ENCODE results near the gene USP4. TPM values are rescaled to one million over a fixed set of nuclear protein-coding genes. Genes with fewer than 3 reads are reported as not detected.
A peak's percentile ranks its signal among the peaks of the same experiment; 100 is the strongest.

Gene USP4
- total and polyA plus RNA-seq, 2 of the 13 experiments (the other 11 are each of a cell fraction or from before 2014, with no cell fraction given), result 9.2 to 20.8 TPM

DNA sequence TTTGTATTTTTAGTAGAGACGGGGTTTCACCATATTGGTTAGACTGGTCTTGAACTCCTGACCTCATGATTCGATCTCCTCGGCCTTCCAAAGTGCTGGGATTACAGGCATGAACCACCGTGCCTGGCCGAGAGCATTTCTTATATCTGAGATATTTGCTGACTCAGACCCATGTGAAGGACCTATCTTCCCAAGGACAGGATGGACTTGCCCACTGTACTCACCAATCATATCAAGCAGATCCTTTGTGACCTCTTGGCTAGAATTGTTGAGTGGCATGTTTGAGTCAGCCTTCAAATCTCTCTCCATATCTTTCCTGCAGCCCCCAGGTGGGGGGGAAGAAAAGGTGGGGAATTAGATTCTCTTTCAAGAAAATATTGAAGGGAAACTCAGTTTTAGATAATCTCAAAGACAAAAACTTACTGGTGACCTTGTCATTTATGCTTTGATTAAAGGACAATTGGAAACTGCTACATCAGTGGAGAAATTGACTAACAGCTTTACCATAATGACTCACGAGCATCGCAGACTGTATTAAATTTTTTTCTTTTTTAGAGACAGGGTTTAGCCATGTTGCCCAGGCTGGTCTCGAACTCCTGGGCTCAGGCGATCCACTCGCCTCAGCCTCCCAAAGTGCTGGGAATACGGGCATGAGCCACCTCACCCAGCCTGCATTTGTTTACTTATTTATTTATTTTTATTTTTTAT, 65.9 kb downstream of the USP4 start:
- TF ChIP-seq MAFK (conservative IDR thresholded peaks at IDR 0.05 in 1 of 2, IDR thresholded peaks at IDR 0.05 in 1 of 2; ENCODE audit: low read length in 2 of 2) (peak; percentile 71 to 89), MAFF (IDR thresholded peaks at IDR 0.05; ENCODE audit: low read depth, low read length) (peak; percentile 71)
- TF ChIP-seq, protein P1, sequence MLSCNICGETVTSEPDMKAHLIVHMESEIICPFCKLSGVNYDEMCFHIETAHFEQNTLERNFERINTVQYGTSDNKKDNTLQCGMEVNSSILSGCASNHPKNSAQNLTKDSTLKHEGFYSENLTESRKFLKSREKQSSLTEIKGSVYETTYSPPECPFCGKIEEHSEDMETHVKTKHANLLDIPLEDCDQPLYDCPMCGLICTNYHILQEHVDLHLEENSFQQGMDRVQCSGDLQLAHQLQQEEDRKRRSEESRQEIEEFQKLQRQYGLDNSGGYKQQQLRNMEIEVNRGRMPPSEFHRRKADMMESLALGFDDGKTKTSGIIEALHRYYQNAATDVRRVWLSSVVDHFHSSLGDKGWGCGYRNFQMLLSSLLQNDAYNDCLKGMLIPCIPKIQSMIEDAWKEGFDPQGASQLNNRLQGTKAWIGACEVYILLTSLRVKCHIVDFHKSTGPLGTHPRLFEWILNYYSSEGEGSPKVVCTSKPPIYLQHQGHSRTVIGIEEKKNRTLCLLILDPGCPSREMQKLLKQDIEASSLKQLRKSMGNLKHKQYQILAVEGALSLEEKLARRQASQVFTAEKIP (CRISPR knock-in tag; IDR thresholded peaks at IDR 0.05; ENCODE audit: borderline replicate concordance), result no peak
- in situ Hi-C loops (cut with HindIII; ENCODE audit: extremely low pct_ligation_motif_present, low pct_unique_long_range_greater_than_20kb) (no loop called here), intact Hi-C loops (cut with micrococcal nuclease; ENCODE audit: unreplicated experiment) (no loop called here)
- BruUV-seq (replicated peaks), result no TSS peak
- DNase-seq (ENCODE audit: low spot score) (no peak), ATAC-seq (no peak), FAIRE-seq (no peak)
- H3K9me3 ChIP-seq (ENCODE audit: low read length), result no peaks in the 10 kb centered on the region
- H2AFZ ChIP-seq (ENCODE audit: low read length), result no peak overlapping the region
- ChIA-PET CTCF (ENCODE audit: low intra/inter-chr PET ratio, low total read pairs) (no interaction called here), POLR2A (no interaction called here)
- H3K4me3 ChIP-seq (replicated peaks in 1 of 3; ENCODE audit: insufficient read depth in 1 of 3, low read depth in 2 of 3, low read length in 3 of 3), result no peak overlapping the region
- H3K27ac ChIP-seq (ENCODE audit: extremely low read length, insufficient read depth, low read length), result no peak overlapping the region
- no peaks in the 10 kb centered on the region for H3K79me2 ChIP-seq (ENCODE audit: insufficient read depth, low read length)
- H3K4me1 ChIP-seq (ENCODE audit: insufficient read depth, low read length), result no peaks in the 10 kb centered on the region
- no peaks in the 10 kb centered on the region for H3K27me3 ChIP-seq (ENCODE audit: control insufficient read depth in 1 of 2, insufficient read depth in 2 of 2, low read length in 2 of 2)
- over 99% methylated on average over 11 of the region's 11 CpGs for WGBS (ENCODE audit: low lambda C conversion rate)
- peaks cover 1 to 25% of the 10 kb centered on the region in 2 experiments; a peak in 3 of 5 replicates for H3K36me3 ChIP-seq (replicated peaks in 1 of 2; ENCODE audit: control insufficient read depth in 1 of 2, insufficient read depth in 2 of 2, low read length in 2 of 2)
- H3K9ac ChIP-seq (ENCODE audit: insufficient read depth, low read depth, low read length), result no peak overlapping the region
- H4K20me1 ChIP-seq (ENCODE audit: insufficient read depth, low read length), result no peaks in the 10 kb centered on the region
- H3K4me2 ChIP-seq (ENCODE audit: low read depth, low read length), result no peak overlapping the region

DNA sequence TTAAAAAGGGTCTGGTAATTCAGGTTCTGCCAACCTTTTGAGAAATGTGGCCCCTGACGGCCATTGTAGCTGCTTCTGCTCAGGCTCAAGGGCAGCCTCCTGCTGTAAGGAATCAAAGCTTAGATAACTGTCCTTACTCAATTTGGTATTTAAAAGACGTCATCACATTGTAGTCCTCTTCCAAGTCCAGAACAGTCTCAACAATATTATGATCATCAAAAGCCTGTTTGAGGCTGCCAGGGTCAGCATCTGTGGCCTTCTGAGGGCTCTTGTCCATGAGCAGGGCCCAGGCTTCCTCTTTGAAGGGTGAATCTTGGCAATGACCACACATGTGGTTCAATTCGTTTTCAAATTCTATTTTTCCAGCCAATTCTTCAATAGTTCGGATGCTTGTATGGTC, 68.8 kb downstream of the USP4 start:
- 85% methylated on average over 4 of the region's 4 CpGs for WGBS (ENCODE audit: low lambda C conversion rate)
- H3K4me1 ChIP-seq (ENCODE audit: insufficient read depth, low read length), result peaks cover under 1% of the 10 kb centered on the region; the same call in 1 of the 2 replicates
- H4K20me1 ChIP-seq (ENCODE audit: insufficient read depth, low read length), result no peaks in the 10 kb centered on the region
- ChIA-PET CTCF (ENCODE audit: low intra/inter-chr PET ratio, low total read pairs) (no interaction called here), POLR2A (no interaction called here)
- ATAC-seq (no peak), FAIRE-seq (no peak), DNase-seq (ENCODE audit: low spot score) (no peak)
- H3K79me2 ChIP-seq (ENCODE audit: insufficient read depth, low read length), result no peaks in the 10 kb centered on the region
- H3K9ac ChIP-seq (ENCODE audit: insufficient read depth, low read depth, low read length), result no peak overlapping the region
- no peaks in the 10 kb centered on the region for H3K9me3 ChIP-seq (ENCODE audit: low read length)
- no peaks in the 10 kb centered on the region for H3K27me3 ChIP-seq (ENCODE audit: control insufficient read depth in 1 of 2, insufficient read depth in 2 of 2, low read length in 2 of 2)
- H2AFZ ChIP-seq (ENCODE audit: low read length), result no peak overlapping the region
- in situ Hi-C loops (cut with HindIII; ENCODE audit: extremely low pct_ligation_motif_present, low pct_unique_long_range_greater_than_20kb), result no loop called here
- no peak overlapping the region for H3K4me2 ChIP-seq (ENCODE audit: low read depth, low read length)
- intact Hi-C loops (cut with micrococcal nuclease; ENCODE audit: unreplicated experiment), result no loop called here
- no peak overlapping the region for H3K4me3 ChIP-seq (replicated peaks in 1 of 3; ENCODE audit: insufficient read depth in 1 of 3, low read depth in 2 of 3, low read length in 3 of 3)
- no TSS peak for BruUV-seq (replicated peaks)
- peaks cover 1 to 9% of the 10 kb centered on the region in 2 experiments; a peak in 2 of 5 replicates for H3K36me3 ChIP-seq (replicated peaks in 1 of 2; ENCODE audit: control insufficient read depth in 1 of 2, insufficient read depth in 2 of 2, low read length in 2 of 2)
- H3K27ac ChIP-seq (ENCODE audit: extremely low read length, insufficient read depth, low read length), result no peak overlapping the region
- TF ChIP-seq ZNF75D (CRISPR knock-in tag; IDR thresholded peaks at IDR 0.05; ENCODE audit: borderline replicate concordance) (no peak), SOX5 (CRISPR knock-in tag; IDR thresholded peaks at IDR 0.05; ENCODE audit: borderline replicate concordance) (no peak), FOXP1 (IDR thresholded peaks at IDR 0.05) (no peak), FOXP1 (CRISPR knock-in tag; IDR thresholded peaks at IDR 0.05) (no peak), ZNF530 (CRISPR knock-in tag; IDR thresholded peaks at IDR 0.05; ENCODE audit: low read depth) (no peak)

Measured in HepG2 (cell line).